Activated CD4-positive, alpha-beta T cell treated with anti-CD3 and anti-CD28 coated beads for 36 hours (primary cell): ENCODE measurements around the gene ITGA1. TPM values are rescaled to one million over a fixed set of nuclear protein-coding genes. Genes with fewer than 3 reads are reported as not detected.

Experiments
- ATAC-seq: fragments of 200-7000 bp; cut with Tn5 transposase; one replicate; pipeline ENCODE4 v1.10.0; 2021; ENCODE audit warnings: mild to moderate bottlenecking, moderate library complexity
- CTCF ChIA-PET: fragments of 350-600 bp; sonication (Branson Sonifier 250); formaldehyde crosslinking; loops from one replicate; lab custom pipeline; 2021; ENCODE audit warnings: antibody characterized with exemption; lab: Charles Lee
- POLR2A ChIA-PET: fragments of 350-600 bp; sonication (Branson Sonifier 250); formaldehyde crosslinking; loops from one replicate; lab custom pipeline; 2021; ENCODE audit warnings: antibody characterized with exemption, inconsistent platforms; lab: Charles Lee
- DNase-seq: peaks from one replicate; pipeline ENCODE4 v3.0.0-alpha.2; 2020
- H3K27ac Mint-ChIP-seq: one replicate; pipeline ENCODE4 v1.8.0; 2021; ENCODE audit warnings: mixed read lengths
- H3K27me3 Mint-ChIP-seq: one replicate; pipeline ENCODE4 v1.8.0; 2021; ENCODE audit warnings: mixed read lengths
- H3K36me3 Mint-ChIP-seq: one replicate; pipeline ENCODE4 v1.8.0; 2021; ENCODE audit warnings: low read depth, mixed read lengths
- H3K4me1 Mint-ChIP-seq: one replicate; pipeline ENCODE4 v1.8.0; 2021; ENCODE audit warnings: mixed read lengths
- H3K4me3 Mint-ChIP-seq: one replicate; pipeline ENCODE4 v1.8.0; 2021; ENCODE audit warnings: mild to moderate bottlenecking, moderate library complexity, mixed read lengths
- H3K9me3 Mint-ChIP-seq: one replicate; pipeline ENCODE4 v1.8.0; 2021; ENCODE audit warnings: low read depth, mixed read lengths
- intact Hi-C, 2 experiments: fragments of 100-400 bp; cut with DNase I in 1 of 2; cut with micrococcal nuclease in 1 of 2; formaldehyde crosslinking; loops; one replicate each; pipeline versions ENCODE4 v1.14.2 to v1.15.1; 2022 to 2024; cut with DNase I, micrococcal nuclease
- total RNA-seq, 2 experiments: library from RNA; stranded (reverse); gene quantifications; one replicate each; pipeline ENCODE4 v1.2.3, GENCODE V29; 2021

Gene ITGA1
- total RNA-seq, 2 experiments from 2014 or later, result 1.9 to 3.9 TPM

GRCh38 chr5:52772668-52773067 lies 15.0 kb upstream of the ITGA1 start:
- Mint-ChIP-seq H3K4me3 (no peak overlapping the region), H3K27ac (no peak overlapping the region), H3K27me3 (peaks cover 11% of the 10 kb centered on the region), H3K9me3 (no peaks in the 10 kb centered on the region), H3K4me1 (peaks cover 34% of the 10 kb centered on the region), H3K36me3 (no peaks in the 10 kb centered on the region)
- intact Hi-C loops, result loop anchor here in 1 of 2 experiments (5.0 kb wide), 1 partner anchor 45 kb away; no protein-coding TSS in a partner anchor
- ATAC-seq (no peak), DNase-seq (no peak)
- POLR2A ChIA-PET, result no interaction called here
- CTCF ChIA-PET, result interaction anchor here (1.0 kb wide), 1 partner anchor 9 kb away, joined by 3 read pairs; no protein-coding TSS in a partner anchor

- POLR2A ChIA-PET, result no interaction called here
- Mint-ChIP-seq H3K36me3 (no peaks in the 10 kb centered on the region), H3K4me1 (peaks cover 34% of the 10 kb centered on the region), H3K27me3 (peaks cover 11% of the 10 kb centered on the region), H3K9me3 (no peaks in the 10 kb centered on the region), H3K4me3 (no peak overlapping the region), H3K27ac (no peak overlapping the region)
- ATAC-seq (no peak), DNase-seq (no peak)
- CTCF ChIA-PET, result interaction anchor here (1.0 to 1.2 kb wide), 2 partner anchors 8 to 26 kb away, joined by 3 read pairs; no protein-coding TSS in a partner anchor
- intact Hi-C loops, result loop anchor here in 1 of 2 experiments (5.0 kb wide), 1 partner anchor 46 kb away; no protein-coding TSS in a partner anchor
These were observed 14.4 kb upstream of the ITGA1 start for GRCh38 chr5:52773342-52773741.

GRCh38 chr5:52774005-52774410 lies 13.7 kb upstream of the ITGA1 start:
- DNase-seq (no peak), ATAC-seq (no peak)
- no peak overlapping the region for H3K4me3 Mint-ChIP-seq
- H3K4me1 Mint-ChIP-seq, result peaks cover 34% of the 10 kb centered on the region
- no peaks in the 10 kb centered on the region for H3K36me3 Mint-ChIP-seq
- H3K27ac Mint-ChIP-seq, result no peak overlapping the region
- POLR2A ChIA-PET, result no interaction called here
- no peaks in the 10 kb centered on the region for H3K9me3 Mint-ChIP-seq
- peaks cover 11% of the 10 kb centered on the region for H3K27me3 Mint-ChIP-seq
- intact Hi-C loops, result loop anchor here in 1 of 2 experiments (5.0 kb wide), 1 partner anchor 47 kb away; no protein-coding TSS in a partner anchor
- CTCF ChIA-PET, result interaction anchor here (1.2 kb wide), 1 partner anchor 25 kb away, joined by 3 read pairs; no protein-coding TSS in a partner anchor

GRCh38 chr5:52776116-52776515 lies 11.6 kb upstream of the ITGA1 start:
- ChIA-PET CTCF (interaction anchor here (1.1 kb wide), 1 partner anchor 11 kb away, joined by 3 read pairs; the partner anchor contains the start of genes ITGA1 and PELO), POLR2A (no interaction called here)
- no peaks in the 10 kb centered on the region for H3K36me3 Mint-ChIP-seq
- H3K4me3 Mint-ChIP-seq, result no peak overlapping the region
- H3K4me1 Mint-ChIP-seq, result peaks cover 34% of the 10 kb centered on the region
- H3K27ac Mint-ChIP-seq, result no peak overlapping the region
- ATAC-seq (peak; percentile 50), DNase-seq (peak; percentile 23)
- intact Hi-C loops, result no loop called here
- no peaks in the 10 kb centered on the region for H3K9me3 Mint-ChIP-seq
- peaks cover 8% of the 10 kb centered on the region for H3K27me3 Mint-ChIP-seq

- H3K36me3 Mint-ChIP-seq, result no peaks in the 10 kb centered on the region
- intact Hi-C loops, result no loop called here
- ATAC-seq (no peak), DNase-seq (no peak)
- H3K9me3 Mint-ChIP-seq, result no peaks in the 10 kb centered on the region
- H3K4me3 Mint-ChIP-seq, result no peak overlapping the region
- H3K4me1 Mint-ChIP-seq, result peaks cover 24% of the 10 kb centered on the region
- ChIA-PET POLR2A (no interaction called here), CTCF (interaction anchor here (1.0 to 1.1 kb wide), 2 partner anchors 10 to 22 kb away, joined by 3 read pairs; partner anchors contain the start of genes ITGA1 and PELO)
- H3K27ac Mint-ChIP-seq, result no peak overlapping the region
- H3K27me3 Mint-ChIP-seq, result peaks cover 8% of the 10 kb centered on the region
These were observed 10.5 kb upstream of the ITGA1 start for GRCh38 chr5:52777186-52777585.

GRCh38 chr5:52778781-52779180 lies 8.9 kb upstream of the ITGA1 start:
- POLR2A ChIA-PET, result no interaction called here
- intact Hi-C loops, result no loop called here
- ATAC-seq (no peak), DNase-seq (no peak)
- peaks cover 10% of the 10 kb centered on the region for H3K27me3 Mint-ChIP-seq
- no peak overlapping the region for H3K27ac Mint-ChIP-seq
- no peaks in the 10 kb centered on the region for H3K9me3 Mint-ChIP-seq
- H3K4me3 Mint-ChIP-seq, result no peak overlapping the region
- peaks cover 16% of the 10 kb centered on the region for H3K4me1 Mint-ChIP-seq
- CTCF ChIA-PET, result interaction anchor here (1.2 to 1.4 kb wide), 2 partner anchors 11 to 137 kb away, joined by 3 read pairs; no protein-coding TSS in a partner anchor
- H3K36me3 Mint-ChIP-seq, result no peaks in the 10 kb centered on the region

GRCh38 chr5:52779213-52779612 lies 8.5 kb upstream of the ITGA1 start:
- no peak for ATAC-seq
- H3K9me3 Mint-ChIP-seq, result no peaks in the 10 kb centered on the region
- ChIA-PET CTCF (interaction anchor here (1.2 to 1.4 kb wide), 2 partner anchors 10 to 136 kb away, joined by 3 read pairs; no protein-coding TSS in a partner anchor), POLR2A (no interaction called here)
- peaks cover 7% of the 10 kb centered on the region for H3K27me3 Mint-ChIP-seq
- intact Hi-C loops, result no loop called here
- H3K4me1 Mint-ChIP-seq, result peaks cover 12% of the 10 kb centered on the region
- H3K36me3 Mint-ChIP-seq, result no peaks in the 10 kb centered on the region
- H3K27ac Mint-ChIP-seq, result no peak overlapping the region
- no peak overlapping the region for H3K4me3 Mint-ChIP-seq
- no peak for DNase-seq

- intact Hi-C loops, result no loop called here
These were observed 4.3 kb upstream of the ITGA1 start for GRCh38 chr5:52783226-52783959.

GRCh38 chr5:52784737-52785136 lies 3.0 kb upstream of the ITGA1 start:
- intact Hi-C loops, result loop anchor here in 1 of 2 experiments (5.0 kb wide), 1 partner anchor 313 kb away; no protein-coding TSS in a partner anchor
- H3K27me3 Mint-ChIP-seq, result peaks cover 18% of the 10 kb centered on the region
- no peaks in the 10 kb centered on the region for H3K9me3 Mint-ChIP-seq
- POLR2A ChIA-PET, result no interaction called here
- DNase-seq (no peak), ATAC-seq (no peak)
- CTCF ChIA-PET, result no interaction called here
- H3K27ac Mint-ChIP-seq, result no peak overlapping the region
- H3K4me3 Mint-ChIP-seq, result no peak overlapping the region
- H3K36me3 Mint-ChIP-seq, result no peaks in the 10 kb centered on the region
- H3K4me1 Mint-ChIP-seq, result peaks cover 16% of the 10 kb centered on the region

More at GRCh38 chr5:52783226-52783959, 4.3 kb upstream of the ITGA1 start:
- Mint-ChIP-seq H3K36me3 (no peaks in the 10 kb centered on the region), H3K27me3 (peaks cover 13% of the 10 kb centered on the region), H3K4me1 (peaks cover 12% of the 10 kb centered on the region), H3K27ac (no peak overlapping the region), H3K9me3 (no peaks in the 10 kb centered on the region), H3K4me3 (no peak overlapping the region)
- ATAC-seq, result no peak
- no peak for DNase-seq
- POLR2A ChIA-PET, result no interaction called here
- CTCF ChIA-PET, result interaction anchor here (1.0 kb wide), 1 partner anchor 16 kb away, joined by 3 read pairs; no protein-coding TSS in a partner anchor

GRCh38 chr5:52786391-52786790 lies 1.3 kb upstream of the ITGA1 start:
- H3K9me3 Mint-ChIP-seq, result no peaks in the 10 kb centered on the region
- intact Hi-C loops, result loop anchor here in 1 of 2 experiments (5.0 kb wide), 1 partner anchor 311 kb away; no protein-coding TSS in a partner anchor
- peaks cover 19% of the 10 kb centered on the region for H3K27me3 Mint-ChIP-seq
- ChIA-PET CTCF (interaction anchor here (1.1 to 1.4 kb wide), 2 partner anchors 10 to 303 kb away, joined by 3 read pairs; no protein-coding TSS in a partner anchor), POLR2A (no interaction called here)
- no peak for DNase-seq
- peaks cover 22% of the 10 kb centered on the region for H3K4me1 Mint-ChIP-seq
- H3K36me3 Mint-ChIP-seq, result no peaks in the 10 kb centered on the region
- no peak overlapping the region for H3K27ac Mint-ChIP-seq
- H3K4me3 Mint-ChIP-seq, result no peak overlapping the region
- ATAC-seq, result no peak

GRCh38 chr5:52786949-52787599 lies 642 bp upstream of the ITGA1 start:
- H3K27ac Mint-ChIP-seq, result no peak overlapping the region
- DNase-seq, result peak; percentile 53
- no peaks in the 10 kb centered on the region for H3K9me3 Mint-ChIP-seq
- intact Hi-C loops, result loop anchor here (1.0 to 5.0 kb wide), 3 partner anchors 13 to 310 kb away; no protein-coding TSS in a partner anchor
- peak; percentile 54 for ATAC-seq
- H3K4me3 Mint-ChIP-seq, result peak overlapping the region; percentile 78
- ChIA-PET CTCF (interaction anchor here (0.7 to 1.4 kb wide), 7 partner anchors 10 to 310 kb away, joined by 3 to 9 read pairs (median 3); no protein-coding TSS in a partner anchor), POLR2A (interaction anchor here (1.3 kb wide), 1 partner anchor 12 kb away, joined by 5 read pairs; no protein-coding TSS in a partner anchor)
- peaks cover 19% of the 10 kb centered on the region for H3K27me3 Mint-ChIP-seq
- H3K4me1 Mint-ChIP-seq, result peaks cover 22% of the 10 kb centered on the region
- H3K36me3 Mint-ChIP-seq, result no peaks in the 10 kb centered on the region
